A549 treated with Hydrocortisone at 1 μM for 4 hours (cell line): ENCODE measurements around the gene RAB7A. TPM values are rescaled to one million over a fixed set of nuclear protein-coding genes. Genes with fewer than 3 reads are reported as not detected.

Source experiments
- total RNA-seq: library from RNA; stranded (reverse); fragments of 200-300 nt; extraction: Qiagen RNA extraction; gene quantifications from 5 replicates; pipeline ENCODE4 v1.2.3, GENCODE V29; 2022

Gene RAB7A
- 168 to 178 TPM (median 177 TPM) in 5 replicates for total RNA-seq

GRCh38 chr3:128726023-128727016, at the start of gene RAB7A:
Gene RAB7A (plus strand): TSS chr3:128726183. CDS start chr3:128795368, 69,185 bp downstream.

Other genes with a start within 250 kb of the RAB7A start
- 3.7 to 5.6 TPM (median 5.1 TPM) in 5 replicates for gene GATA2, start 233.0 kb upstream of the RAB7A start, total RNA-seq
- 157 to 190 TPM (median 163 TPM) in 5 replicates for gene RPN1, start 75.4 kb upstream of the RAB7A start, total RNA-seq
- gene ACAD9, start 153.4 kb downstream of the RAB7A start, total RNA-seq: 22.8 to 28.9 TPM (median 24.2 TPM) in 5 replicates